K562 (cell line): ENCODE measurements around the gene DNAJC11. TPM values are rescaled to one million over a fixed set of nuclear protein-coding genes. Genes with fewer than 3 reads are reported as not detected.

Experiments used
- CAMTA2 ChIP-seq: fragments of 250-450 bp; sonication (Bioruptor Pico); conservative IDR thresholded peaks from 2 replicates; pipeline ENCODE4 v1.5.1; 2022
- CBX1 ChIP-seq: sonication (generic); IDR thresholded peaks from 2 replicates; pipeline ENCODE4 v1.6.1; 2016; ENCODE audit warnings: antibody characterized with exemption, low read depth, mild to moderate bottlenecking
- CTBP1 ChIP-seq: fragments of 450-650 bp; IDR thresholded peaks from 2 replicates; pipeline ENCODE4 v1.6.1; 2016; ENCODE audit warnings: borderline replicate concordance
- ELF4 ChIP-seq: fragments of 450-650 bp; formaldehyde crosslinking; IDR thresholded peaks from 2 replicates; pipeline ENCODE4 v1.4.0; 2022; ENCODE audit warnings: missing genetic modification characterization
- ETV5 ChIP-seq: sonication (generic); formaldehyde crosslinking; IDR thresholded peaks from 2 replicates; pipeline ENCODE4 v1.4.0; 2020; ENCODE audit warnings: low read depth, mild to moderate bottlenecking, missing genetic modification reagents
- GATA2 ChIP-seq: sonication (generic); formaldehyde crosslinking; IDR thresholded peaks from 2 replicates; pipeline ENCODE4 v1.4.0; 2020; ENCODE audit warnings: mild to moderate bottlenecking, missing genetic modification reagents
- GATAD2A ChIP-seq: fragments of 450-650 bp; IDR thresholded peaks from 2 replicates; pipeline ENCODE4 v1.6.1; 2017
- HDGF ChIP-seq: fragments of 450-650 bp; IDR thresholded peaks from 2 replicates; pipeline ENCODE4 v1.6.1; 2016
- ILK ChIP-seq: fragments of 450-650 bp; IDR thresholded peaks from 2 replicates; pipeline ENCODE4 v1.6.1; 2016; ENCODE audit warnings: missing genetic modification characterization, low read depth, mild to moderate bottlenecking, missing compliant biosample characterization, moderate library complexity, borderline replicate concordance
- KAT2B ChIP-seq: IDR thresholded peaks from one replicate; pipeline ENCODE4 v1.6.1; 2012; ENCODE audit warnings: low read depth, mild to moderate bottlenecking, control low read depth, inconsistent platforms, low read length, moderate library complexity
- POLR2AphosphoS2 ChIP-seq: IDR thresholded peaks from 2 replicates; pipeline ENCODE4 v1.6.1; 2012; ENCODE audit warnings: low read length, improper control_type of control experiment
- POLR2H ChIP-seq: IDR thresholded peaks from 2 replicates; pipeline ENCODE4 v1.6.1; 2016; ENCODE audit warnings: missing genetic modification characterization, low read depth, mild to moderate bottlenecking, control low read depth, missing compliant biosample characterization, moderate library complexity
- POLR3A ChIP-seq: IDR thresholded peaks from 2 replicates; pipeline ENCODE4 v1.6.1; 2011; ENCODE audit warnings: borderline replicate concordance, mild to moderate bottlenecking, moderate library complexity; ENCODE audit not compliant: insufficient read length, insufficient read depth; ENCODE audit errors: extremely low read depth
- PRPF4 ChIP-seq: fragments of 200-400 bp; formaldehyde crosslinking; IDR thresholded peaks from one replicate; pipeline ENCODE4 v1.6.1; 2017; ENCODE audit warnings: low read length, low read depth, mild to moderate bottlenecking; ENCODE audit not compliant: insufficient read depth, poor library complexity, severe bottlenecking
- RFX5 ChIP-seq: IDR thresholded peaks from 2 replicates; pipeline ENCODE4 v1.6.1; 2011; ENCODE audit warnings: low read depth, mild to moderate bottlenecking, improper control_type of control experiment, low read length
- SUPT5H ChIP-seq: fragments of 450-650 bp; IDR thresholded peaks from 2 replicates; pipeline ENCODE4 v1.6.1; 2016
- ZBTB7A ChIP-seq: IDR thresholded peaks from 2 replicates; pipeline ENCODE4 v1.6.1; 2011; ENCODE audit warnings: low read depth, mild to moderate bottlenecking, low read length, moderate library complexity, borderline replicate concordance; ENCODE audit not compliant: control insufficient read depth
- ZNF717 ChIP-seq: fragments of 250-450 bp; sonication (Bioruptor Pico); IDR thresholded peaks from 2 replicates; pipeline ENCODE4 v1.5.0; 2021
- ZNF830 ChIP-seq: fragments of 250-450 bp; sonication (Bioruptor Pico); IDR thresholded peaks from 2 replicates; pipeline ENCODE4 v1.5.0; 2021; ENCODE audit warnings: mild to moderate bottlenecking
- polyA plus RNA-seq, 8 experiments: library from polyadenylated mRNA; depleted of rRNA in 4 of 8; stranded (reverse) in 5 of 8; unstranded in 3 of 8; fragments of >200 nt; fragmentation: Nextera tagmentation in 2 of 8; fragmentation: Illumina TruSeq in 1 of 8; extraction: Ambion mirVana in 2 of 8; extraction: Trizol in 1 of 8; gene quantifications; 2 replicates each; pipeline versions ENCODE4 v1.2.1 to v1.2.3, GENCODE V29; 2011 to 2014; ENCODE audit warnings: inconsistent platforms in 1 of 8, missing spikeins in 1 of 8
- total RNA-seq, 7 experiments: library from RNA; depleted of rRNA in 6 of 7; stranded (reverse); fragments of >200 nt in 6 of 7; fragmentation: Illumina TruSeq in 2 of 7; extraction: Trizol in 2 of 7; gene quantifications; 2 replicates each; pipeline versions ENCODE4 v1.2.1 to v1.2.3, GENCODE V29; 2011 to 2021; ENCODE audit warnings: low replicate concordance in 1 of 7
- TF ChIP-seq, protein P1 (sequence below): sonication (generic); formaldehyde crosslinking; IDR thresholded peaks from 2 replicates; pipeline ENCODE4 v1.8.0; 2022; ENCODE audit warnings: missing genetic modification reagents, mild to moderate bottlenecking, moderate library complexity, borderline replicate concordance
- TF ChIP-seq, protein P2 (sequence below): fragments of 450-650 bp; formaldehyde crosslinking; IDR thresholded peaks from 2 replicates; pipeline ENCODE4 v1.4.0; 2020; ENCODE audit warnings: mild to moderate bottlenecking, moderate library complexity
- TF ChIP-seq, protein P3 (sequence below): sonication (generic); formaldehyde crosslinking; IDR thresholded peaks from 2 replicates; pipeline ENCODE4 v1.9.0; 2022; ENCODE audit warnings: mild to moderate bottlenecking, missing genetic modification reagents
- TF ChIP-seq, protein P4 (sequence below): fragments of 450-650 bp; formaldehyde crosslinking; IDR thresholded peaks from 2 replicates; pipeline ENCODE4 v1.4.0; 2022; ENCODE audit warnings: missing genetic modification characterization
- TF ChIP-seq, protein P5 (sequence below): fragments of 200-800 bp; sonication (Bioruptor generic); IDR thresholded peaks from 2 replicates; pipeline ENCODE4 v1.6.1; 2017; ENCODE audit warnings: missing genetic modification characterization, missing compliant biosample characterization

DNAJC11 gene
- total and polyA plus RNA-seq, 9 of the 15 experiments (the other 6 are each of a cell fraction or from before 2014, with no cell fraction given): 14.1 to 123 (median 76.6) TPM

DNA sequence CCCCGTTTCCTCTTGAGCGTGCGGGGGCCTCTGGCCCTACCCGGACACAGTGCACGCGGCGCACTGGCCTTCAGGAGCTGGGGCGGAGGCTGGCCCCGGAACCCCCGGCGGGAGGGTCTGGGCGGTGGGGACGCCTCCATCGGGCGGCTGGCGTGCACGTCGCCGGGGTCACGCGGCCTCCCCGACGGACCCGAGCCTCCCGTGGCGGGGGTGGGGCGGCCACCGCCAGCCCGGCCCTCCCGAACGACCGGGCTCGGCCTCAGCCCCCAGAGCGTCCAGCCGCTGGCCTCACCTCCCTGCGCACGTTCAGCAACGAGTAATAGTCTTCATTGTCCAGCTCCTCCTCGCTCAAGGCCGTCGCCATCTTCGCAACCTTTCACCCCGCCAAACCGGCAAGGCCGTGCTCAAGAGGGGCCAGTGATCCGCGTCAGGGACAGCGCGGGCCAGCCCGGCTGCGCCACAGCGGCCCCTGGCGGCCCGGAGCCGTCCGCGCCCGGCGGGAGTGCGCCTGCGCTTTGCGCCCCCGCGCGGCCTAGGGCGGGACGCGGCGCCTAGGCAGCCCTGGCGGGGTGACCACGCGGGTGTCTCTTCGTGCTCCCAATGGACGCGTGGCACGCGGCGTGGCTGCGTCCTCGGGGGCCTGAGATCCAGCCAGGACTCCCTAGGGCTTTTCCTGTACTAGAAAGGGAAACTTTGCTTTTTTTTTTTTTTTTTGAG is at the start of gene DNAJC11 (continued):
- TF ChIP-seq, protein P1, sequence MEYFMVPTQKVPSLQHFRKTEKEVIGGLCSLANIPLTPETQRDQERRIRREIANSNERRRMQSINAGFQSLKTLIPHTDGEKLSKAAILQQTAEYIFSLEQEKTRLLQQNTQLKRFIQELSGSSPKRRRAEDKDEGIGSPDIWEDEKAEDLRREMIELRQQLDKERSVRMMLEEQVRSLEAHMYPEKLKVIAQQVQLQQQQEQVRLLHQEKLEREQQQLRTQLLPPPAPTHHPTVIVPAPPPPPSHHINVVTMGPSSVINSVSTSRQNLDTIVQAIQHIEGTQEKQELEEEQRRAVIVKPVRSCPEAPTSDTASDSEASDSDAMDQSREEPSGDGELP (CRISPR knock-in tag): peak; percentile 94
- TF ChIP-seq, protein P2, sequence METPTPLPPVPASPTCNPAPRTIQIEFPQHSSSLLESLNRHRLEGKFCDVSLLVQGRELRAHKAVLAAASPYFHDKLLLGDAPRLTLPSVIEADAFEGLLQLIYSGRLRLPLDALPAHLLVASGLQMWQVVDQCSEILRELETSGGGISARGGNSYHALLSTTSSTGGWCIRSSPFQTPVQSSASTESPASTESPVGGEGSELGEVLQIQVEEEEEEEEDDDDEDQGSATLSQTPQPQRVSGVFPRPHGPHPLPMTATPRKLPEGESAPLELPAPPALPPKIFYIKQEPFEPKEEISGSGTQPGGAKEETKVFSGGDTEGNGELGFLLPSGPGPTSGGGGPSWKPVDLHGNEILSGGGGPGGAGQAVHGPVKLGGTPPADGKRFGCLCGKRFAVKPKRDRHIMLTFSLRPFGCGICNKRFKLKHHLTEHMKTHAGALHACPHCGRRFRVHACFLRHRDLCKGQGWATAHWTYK: peak; percentile 65; the same call in 1 of the 2 replicates
- TF ChIP-seq GATAD2A: no peak
- no peak for TF ChIP-seq ILK (tag)
- TF ChIP-seq POLR3A: no peak
- peak; percentile 82; the same call in 1 of the 2 replicates for TF ChIP-seq CTBP1
- TF ChIP-seq ZNF830 (CRISPR knock-in tag): no peak; the same call in 1 of the 2 replicates
- peak; percentile 83 for TF ChIP-seq KAT2B
- TF ChIP-seq CAMTA2 (CRISPR knock-in tag): no peak
- TF ChIP-seq RFX5: no peak
- 0 out of 2 replicates have a peak, but pooled peaks have one; percentile 53 for TF ChIP-seq POLR2AphosphoS2
- peak; percentile 12; the same call in 1 of the 2 replicates for TF ChIP-seq ZBTB7A
- TF ChIP-seq ZNF717 (CRISPR knock-in tag): no peak
- TF ChIP-seq SUPT5H: peak; percentile 87
- TF ChIP-seq, protein P3, sequence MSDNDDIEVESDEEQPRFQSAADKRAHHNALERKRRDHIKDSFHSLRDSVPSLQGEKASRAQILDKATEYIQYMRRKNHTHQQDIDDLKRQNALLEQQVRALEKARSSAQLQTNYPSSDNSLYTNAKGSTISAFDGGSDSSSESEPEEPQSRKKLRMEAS (CRISPR knock-in tag): peak; percentile 96
- TF ChIP-seq ETV5 (CRISPR knock-in tag): peak; percentile 90; the same call in 1 of the 2 replicates
- no peak for TF ChIP-seq ELF4 (CRISPR knock-in tag)
- peak; percentile 68 for TF ChIP-seq GATA2
- TF ChIP-seq PRPF4: peak; percentile 77
- TF ChIP-seq HDGF: no peak
- peak; percentile 66 for TF ChIP-seq POLR2H (tag)
- TF ChIP-seq, protein P4, sequence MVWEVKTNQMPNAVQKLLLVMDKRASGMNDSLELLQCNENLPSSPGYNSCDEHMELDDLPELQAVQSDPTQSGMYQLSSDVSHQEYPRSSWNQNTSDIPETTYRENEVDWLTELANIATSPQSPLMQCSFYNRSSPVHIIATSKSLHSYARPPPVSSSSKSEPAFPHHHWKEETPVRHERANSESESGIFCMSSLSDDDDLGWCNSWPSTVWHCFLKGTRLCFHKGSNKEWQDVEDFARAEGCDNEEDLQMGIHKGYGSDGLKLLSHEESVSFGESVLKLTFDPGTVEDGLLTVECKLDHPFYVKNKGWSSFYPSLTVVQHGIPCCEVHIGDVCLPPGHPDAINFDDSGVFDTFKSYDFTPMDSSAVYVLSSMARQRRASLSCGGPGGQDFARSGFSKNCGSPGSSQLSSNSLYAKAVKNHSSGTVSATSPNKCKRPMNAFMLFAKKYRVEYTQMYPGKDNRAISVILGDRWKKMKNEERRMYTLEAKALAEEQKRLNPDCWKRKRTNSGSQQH (CRISPR knock-in tag): 0 out of 2 replicates have a peak, but pooled peaks have one; percentile 13
- TF ChIP-seq, protein P5, sequence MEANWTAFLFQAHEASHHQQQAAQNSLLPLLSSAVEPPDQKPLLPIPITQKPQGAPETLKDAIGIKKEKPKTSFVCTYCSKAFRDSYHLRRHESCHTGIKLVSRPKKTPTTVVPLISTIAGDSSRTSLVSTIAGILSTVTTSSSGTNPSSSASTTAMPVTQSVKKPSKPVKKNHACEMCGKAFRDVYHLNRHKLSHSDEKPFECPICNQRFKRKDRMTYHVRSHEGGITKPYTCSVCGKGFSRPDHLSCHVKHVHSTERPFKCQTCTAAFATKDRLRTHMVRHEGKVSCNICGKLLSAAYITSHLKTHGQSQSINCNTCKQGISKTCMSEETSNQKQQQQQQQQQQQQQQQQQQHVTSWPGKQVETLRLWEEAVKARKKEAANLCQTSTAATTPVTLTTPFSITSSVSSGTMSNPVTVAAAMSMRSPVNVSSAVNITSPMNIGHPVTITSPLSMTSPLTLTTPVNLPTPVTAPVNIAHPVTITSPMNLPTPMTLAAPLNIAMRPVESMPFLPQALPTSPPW (CRISPR knock-in tag): peak; percentile 62
- TF ChIP-seq CBX1: peak; percentile 84; the same call in 1 of the 2 replicates
